VCaP (cell line): ENCODE results near the gene NTHL1.

Source experiments
- H3K27ac ChIP-seq: fragments of 450-650 bp; 2 replicates; pipeline ENCODE4 v1.5.1; 2017
- CTCF ChIP-seq: fragments of 450-650 bp; conservative IDR thresholded peaks from 2 replicates; pipeline ENCODE4 v1.5.1; 2017; ENCODE audit warnings: mild to moderate bottlenecking, moderate library complexity

The NTHL1 gene

GRCh38 chr16:2042986-2043666 is 4.5 kb downstream of the NTHL1 start:
- H3K27ac ChIP-seq, result no peak overlapping the region

GRCh38 chr16:2042171-2042985 is 5.3 kb downstream of the NTHL1 start:
- no peak overlapping the region for H3K27ac ChIP-seq
- no peak for TF ChIP-seq CTCF

More at GRCh38 chr16:2042986-2043666, 4.5 kb downstream of the NTHL1 start:
- TF ChIP-seq CTCF, result no peak

GRCh38 chr16:2040787-2041522 is 6.7 kb downstream of the NTHL1 start:
- peak overlapping the region; percentile 83 for H3K27ac ChIP-seq
- no peak for TF ChIP-seq CTCF

GRCh38 chr16:2040041-2040786 is 7.4 kb downstream of the NTHL1 start:
- no peak for TF ChIP-seq CTCF
- peak overlapping the region; percentile 83 for H3K27ac ChIP-seq

- H3K27ac ChIP-seq, result peak overlapping the region; percentile 83
These were observed 8.2 kb downstream of the NTHL1 start for GRCh38 chr16:2039274-2040031.

More at GRCh38 chr16:2039274-2040031, 8.2 kb downstream of the NTHL1 start:
- no peak for TF ChIP-seq CTCF
